HG03378 (cell line): ENCODE results near the gene VWA5B1.
"Not testable (repeated sequence)": the region's sequence is repeated elsewhere in the genome, so short reads cannot be mapped to it uniquely, and the experiment has no call there.

Experiments
- ATAC-seq: cut with Tn5 transposase; IDR thresholded peaks from one replicate; pipeline ENCODE4 v1.9.1; 2021; ENCODE audit warnings: mild to moderate bottlenecking, moderate library complexity; ENCODE audit not compliant: unreplicated experiment

VWA5B1 gene, protein sequence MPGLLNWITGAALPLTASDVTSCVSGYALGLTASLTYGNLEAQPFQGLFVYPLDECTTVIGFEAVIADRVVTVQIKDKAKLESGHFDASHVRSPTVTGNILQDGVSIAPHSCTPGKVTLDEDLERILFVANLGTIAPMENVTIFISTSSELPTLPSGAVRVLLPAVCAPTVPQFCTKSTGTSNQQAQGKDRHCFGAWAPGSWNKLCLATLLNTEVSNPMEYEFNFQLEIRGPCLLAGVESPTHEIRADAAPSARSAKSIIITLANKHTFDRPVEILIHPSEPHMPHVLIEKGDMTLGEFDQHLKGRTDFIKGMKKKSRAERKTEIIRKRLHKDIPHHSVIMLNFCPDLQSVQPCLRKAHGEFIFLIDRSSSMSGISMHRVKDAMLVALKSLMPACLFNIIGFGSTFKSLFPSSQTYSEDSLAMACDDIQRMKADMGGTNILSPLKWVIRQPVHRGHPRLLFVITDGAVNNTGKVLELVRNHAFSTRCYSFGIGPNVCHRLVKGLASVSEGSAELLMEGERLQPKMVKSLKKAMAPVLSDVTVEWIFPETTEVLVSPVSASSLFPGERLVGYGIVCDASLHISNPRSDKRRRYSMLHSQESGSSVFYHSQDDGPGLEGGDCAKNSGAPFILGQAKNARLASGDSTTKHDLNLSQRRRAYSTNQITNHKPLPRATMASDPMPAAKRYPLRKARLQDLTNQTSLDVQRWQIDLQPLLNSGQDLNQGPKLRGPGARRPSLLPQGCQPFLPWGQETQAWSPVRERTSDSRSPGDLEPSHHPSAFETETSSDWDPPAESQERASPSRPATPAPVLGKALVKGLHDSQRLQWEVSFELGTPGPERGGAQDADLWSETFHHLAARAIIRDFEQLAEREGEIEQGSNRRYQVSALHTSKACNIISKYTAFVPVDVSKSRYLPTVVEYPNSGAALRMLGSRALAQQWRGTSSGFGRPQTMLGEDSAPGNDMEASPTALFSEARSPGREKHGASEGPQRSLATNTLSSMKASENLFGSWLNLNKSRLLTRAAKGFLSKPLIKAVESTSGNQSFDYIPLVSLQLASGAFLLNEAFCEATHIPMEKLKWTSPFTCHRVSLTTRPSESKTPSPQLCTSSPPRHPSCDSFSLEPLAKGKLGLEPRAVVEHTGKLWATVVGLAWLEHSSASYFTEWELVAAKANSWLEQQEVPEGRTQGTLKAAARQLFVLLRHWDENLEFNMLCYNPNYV

DNA sequence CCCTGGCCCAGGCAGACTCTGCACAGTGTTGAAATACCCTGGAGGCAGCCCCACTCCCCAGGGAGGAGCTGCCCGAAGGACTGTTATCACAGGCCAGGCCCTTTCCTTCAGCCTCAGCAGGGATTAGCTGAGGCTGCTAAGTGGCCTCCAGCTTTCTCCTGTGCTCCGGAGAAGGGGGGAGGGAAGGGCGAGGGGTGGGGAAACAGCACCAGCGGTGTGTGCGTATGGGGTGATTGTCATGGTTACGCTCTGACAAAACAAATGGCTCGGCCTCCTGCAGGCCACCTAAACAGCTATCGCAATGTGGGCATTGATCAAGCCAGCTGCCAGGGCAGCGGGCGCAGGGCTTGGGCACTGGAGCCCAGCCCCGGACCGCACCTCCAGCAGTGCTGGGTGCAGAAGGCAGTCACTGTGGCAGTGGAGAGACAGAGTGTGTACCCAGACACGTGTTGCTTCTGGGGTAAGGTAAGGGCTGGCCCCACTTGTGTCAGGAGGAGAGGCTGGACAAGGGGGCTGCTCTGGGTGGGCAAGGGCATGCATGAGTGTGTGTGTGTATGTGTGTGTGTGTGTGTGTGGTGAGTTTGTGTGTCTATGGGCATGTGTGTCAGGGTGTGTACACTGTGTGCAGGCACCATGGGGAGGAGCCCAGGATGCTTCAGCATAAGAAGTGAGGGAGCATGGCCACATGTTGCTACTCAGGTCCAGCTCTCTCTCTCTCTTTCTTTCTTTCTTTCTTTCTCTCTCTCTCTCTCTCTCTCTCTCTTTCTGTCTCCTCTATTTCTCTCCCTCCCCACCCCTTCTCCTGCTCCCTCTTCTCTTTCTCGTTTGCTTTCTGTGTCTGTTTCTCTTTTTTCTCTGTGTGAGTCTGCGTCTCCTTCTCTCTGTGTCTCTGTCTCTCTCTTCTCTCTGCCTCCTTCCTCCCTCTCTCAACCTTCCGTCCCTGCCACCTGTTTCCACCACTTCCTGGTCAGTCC, at the start of gene VWA5B1:
VWA5B1 (plus strand) TSS at position 252 of the 974 bp plus-strand sequence. CDS start 19,727 bp downstream, outside the sequence.
- ATAC-seq = no peak

DNA sequence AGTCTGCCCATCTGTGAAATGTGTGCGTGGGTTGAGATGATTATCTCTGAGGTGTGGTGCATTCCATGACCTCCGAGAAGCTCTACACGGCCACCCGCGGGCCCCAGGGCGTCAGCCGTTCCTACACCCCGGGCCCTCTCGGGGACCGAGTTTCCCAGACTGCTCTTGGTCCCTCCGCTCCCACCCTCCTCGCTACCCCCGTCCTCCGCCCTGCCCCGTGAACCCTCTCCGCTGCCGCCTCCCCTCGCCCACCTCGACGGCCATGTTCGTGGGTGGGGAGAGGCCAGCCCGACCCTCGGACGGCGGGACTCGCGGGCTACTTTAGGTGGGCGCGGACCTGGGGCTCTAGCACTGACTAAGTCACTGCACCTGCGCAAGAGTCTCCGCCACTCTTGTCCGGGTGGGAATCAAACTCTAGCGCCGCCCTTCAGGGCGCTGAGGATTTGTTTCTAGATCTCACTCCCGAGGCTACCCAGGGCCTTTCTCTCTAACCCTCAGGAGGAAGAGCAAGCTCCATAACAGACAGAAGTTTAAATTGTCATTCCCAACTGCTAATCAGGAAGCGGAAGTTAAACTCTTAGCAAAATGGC, 47.7 kb upstream of the VWA5B1 start:
- no peak for ATAC-seq

DNA sequence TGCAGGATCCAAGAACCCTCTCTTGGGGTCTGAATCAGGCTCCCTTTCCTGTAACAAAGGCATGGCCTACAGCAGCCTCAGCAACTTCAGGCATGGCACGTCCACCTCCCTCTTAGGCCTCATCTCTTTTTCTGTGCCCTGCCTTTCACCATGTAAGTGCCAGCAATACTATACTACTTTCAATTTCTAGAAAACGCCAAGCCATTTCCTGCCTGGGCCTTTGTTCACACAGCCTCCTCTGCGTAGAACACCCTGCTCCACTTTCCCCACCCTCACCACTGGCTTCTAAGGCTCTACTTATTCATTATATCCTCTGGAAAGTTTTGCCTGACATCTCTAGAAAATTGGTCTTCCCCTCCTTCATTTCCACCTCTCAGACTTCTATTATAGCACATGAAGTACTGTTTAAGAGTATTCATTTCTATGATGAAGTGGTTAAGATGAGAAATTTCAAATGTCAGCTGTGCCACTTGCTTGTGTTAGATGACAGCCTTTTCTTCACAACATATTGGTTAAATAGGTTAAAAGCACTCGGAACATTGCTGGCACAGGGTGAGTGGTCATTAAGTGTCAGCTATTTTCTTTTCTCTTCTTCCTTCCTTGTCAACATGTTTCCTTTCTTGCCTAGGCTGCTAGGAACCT, 41.6 kb upstream of the VWA5B1 start:
- ATAC-seq = no peak

DNA sequence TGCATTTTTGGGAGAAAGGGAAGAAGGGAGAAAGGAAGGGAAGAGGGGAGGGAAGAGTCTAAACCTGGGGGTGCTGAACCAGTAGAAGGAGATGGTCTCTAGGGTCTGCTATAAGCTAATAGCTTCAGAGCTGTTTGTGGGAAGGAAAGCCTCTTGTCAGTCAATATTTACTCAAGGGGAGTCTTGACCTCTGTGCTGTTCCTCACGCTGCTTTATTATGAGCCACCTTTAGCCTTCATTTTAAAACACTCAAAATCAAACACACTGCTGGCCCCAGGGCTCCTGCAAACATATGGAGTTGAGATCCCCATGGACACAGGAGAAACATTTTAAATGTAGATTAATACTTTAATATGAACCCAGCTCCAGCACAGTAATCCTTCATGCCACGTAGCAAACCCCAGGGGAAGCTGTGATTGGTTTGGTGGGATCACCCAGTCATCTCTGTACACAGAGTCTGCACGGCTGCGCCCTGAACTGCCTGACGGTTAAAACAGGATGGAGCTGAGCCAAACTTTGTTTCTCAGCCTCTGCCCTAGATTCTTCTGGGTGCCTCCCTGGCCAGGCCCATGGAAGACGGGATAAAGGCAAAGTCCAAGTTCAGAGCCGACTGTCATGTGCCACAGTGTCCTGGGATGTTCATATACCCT, 40.2 kb upstream of the VWA5B1 start:
- no peak for ATAC-seq

DNA sequence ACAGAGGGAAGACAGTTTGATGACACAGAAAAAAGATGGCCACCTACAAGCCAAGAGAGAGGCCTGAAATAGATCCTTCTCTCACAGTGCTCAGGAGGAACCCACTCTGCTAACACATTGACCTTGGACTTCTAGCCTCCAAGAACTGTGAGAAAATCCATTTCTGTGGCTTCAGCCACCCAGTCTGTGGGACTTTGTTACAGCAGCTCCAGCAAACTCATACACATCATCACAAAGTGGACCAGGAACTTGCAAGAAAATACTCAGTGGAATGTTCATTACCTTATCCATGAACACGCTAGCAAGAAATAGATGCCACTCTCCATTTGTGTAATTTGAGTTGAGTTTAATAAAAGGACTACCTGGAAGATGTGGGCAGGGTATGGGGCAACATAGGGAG, 38.1 kb upstream of the VWA5B1 start:
- ATAC-seq = no peak

DNA sequence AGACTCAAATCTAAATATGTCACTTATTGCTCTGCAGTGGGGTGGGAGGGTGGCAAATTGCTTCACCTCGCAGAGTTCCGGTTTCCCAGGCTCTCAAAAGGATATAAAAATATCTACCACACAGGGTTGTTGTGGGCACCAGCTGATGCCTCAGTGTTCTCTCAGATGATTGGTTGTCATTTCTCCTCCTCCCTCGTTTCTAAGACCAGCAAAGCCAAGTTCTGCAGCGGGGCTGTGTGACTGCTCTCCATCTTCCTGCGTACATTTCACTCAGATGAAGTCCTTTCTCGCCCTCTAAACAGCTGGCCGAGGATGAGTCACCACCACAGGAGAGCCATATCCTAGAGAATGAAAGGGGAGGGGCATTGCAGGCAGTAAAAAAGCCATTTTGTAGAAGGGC, 35.0 kb upstream of the VWA5B1 start:
- no peak for ATAC-seq

DNA sequence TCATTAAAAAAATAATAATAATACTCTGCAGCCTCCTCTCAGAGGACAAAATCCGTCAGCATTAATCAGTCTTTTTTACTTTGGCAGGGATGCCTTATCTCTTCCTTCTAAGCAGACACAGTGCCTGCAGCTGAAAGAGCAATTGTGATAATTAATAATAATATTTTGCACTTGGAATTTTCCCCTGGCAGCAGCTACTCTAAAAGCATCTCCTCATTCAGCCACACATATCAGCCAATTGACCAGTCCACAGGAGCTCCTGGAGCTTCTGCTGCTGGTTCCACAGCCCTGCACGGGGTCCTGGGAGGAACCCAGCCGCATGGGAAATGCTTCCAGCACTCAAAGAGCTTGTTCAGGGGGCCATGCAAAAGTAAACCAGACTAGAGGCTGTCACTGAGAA, 31.0 kb upstream of the VWA5B1 start:
- ATAC-seq = no peak

DNA sequence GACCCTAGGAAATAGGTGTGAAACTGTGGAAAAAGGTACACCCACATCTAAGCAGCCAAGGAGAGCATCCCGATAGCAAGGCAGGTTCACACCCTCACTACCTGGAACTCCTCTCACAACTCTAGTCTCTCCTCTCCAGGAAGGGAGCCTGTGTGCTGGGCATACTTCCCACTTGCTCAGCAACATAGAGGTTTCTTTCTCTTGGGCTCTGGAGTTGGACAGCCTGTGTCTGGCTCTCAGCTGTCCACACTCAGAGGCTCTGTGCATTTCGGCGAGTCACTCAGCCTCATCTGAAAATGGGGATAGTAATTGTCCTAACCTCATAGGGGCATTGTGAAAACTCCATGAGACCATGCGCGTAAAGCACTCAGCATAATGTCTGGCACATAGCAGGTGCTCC, 29.6 kb upstream of the VWA5B1 start:
- no peak for ATAC-seq

DNA sequence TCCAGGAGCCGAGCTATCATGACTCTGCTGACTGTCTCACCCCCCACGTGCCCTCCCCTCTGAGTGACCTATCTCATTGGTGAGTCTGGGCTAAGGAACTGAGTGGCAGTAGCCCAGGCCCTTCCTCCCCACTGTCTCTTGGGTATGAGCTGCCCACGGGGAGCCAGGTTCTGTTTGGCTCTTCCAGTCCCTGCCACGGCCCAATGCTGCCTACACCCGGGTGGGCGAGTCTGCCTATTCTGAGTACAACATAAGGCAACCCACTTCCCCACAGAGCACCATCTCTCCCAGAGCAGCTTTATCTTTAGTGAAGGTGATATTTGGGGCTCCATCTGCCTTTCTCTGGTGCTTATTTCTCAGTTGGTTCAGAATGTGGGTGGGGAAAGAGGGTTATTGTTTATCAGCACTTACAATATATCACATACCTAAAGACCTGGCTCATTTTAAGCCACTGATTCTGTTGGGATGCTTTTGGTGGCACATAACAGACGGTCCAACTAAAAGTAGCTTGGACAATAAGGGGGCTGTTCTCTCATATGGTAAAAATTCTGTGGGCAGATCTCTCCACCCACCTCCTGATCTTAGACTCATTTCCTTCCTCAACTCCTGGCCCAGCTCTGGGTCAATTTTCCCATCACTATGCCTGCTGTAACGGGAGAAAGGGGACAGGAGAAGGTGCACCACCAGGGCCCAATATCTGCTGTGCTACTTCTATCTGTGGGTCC, 27.7 kb upstream of the VWA5B1 start:
- no peak for ATAC-seq

DNA sequence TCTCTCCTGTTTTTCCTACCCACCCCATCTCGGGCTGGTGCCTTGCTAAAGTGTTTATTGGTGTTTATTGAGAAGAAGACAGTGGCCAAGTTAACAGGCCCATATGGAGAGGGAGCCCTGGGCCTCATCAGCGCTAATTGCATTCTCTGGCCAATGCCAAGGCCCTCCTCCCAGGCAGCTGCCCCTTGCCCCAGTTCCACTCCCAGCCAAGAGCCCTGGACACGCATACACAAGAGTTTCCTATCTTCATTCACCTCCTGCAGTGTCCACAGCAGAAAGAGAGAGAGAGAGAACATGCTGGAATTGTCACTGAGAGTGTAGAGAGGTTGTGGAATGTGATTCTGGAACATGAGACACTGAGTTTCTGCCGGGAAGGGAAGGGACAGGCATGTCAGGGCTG, 25.4 kb upstream of the VWA5B1 start:
- ATAC-seq = no peak

DNA sequence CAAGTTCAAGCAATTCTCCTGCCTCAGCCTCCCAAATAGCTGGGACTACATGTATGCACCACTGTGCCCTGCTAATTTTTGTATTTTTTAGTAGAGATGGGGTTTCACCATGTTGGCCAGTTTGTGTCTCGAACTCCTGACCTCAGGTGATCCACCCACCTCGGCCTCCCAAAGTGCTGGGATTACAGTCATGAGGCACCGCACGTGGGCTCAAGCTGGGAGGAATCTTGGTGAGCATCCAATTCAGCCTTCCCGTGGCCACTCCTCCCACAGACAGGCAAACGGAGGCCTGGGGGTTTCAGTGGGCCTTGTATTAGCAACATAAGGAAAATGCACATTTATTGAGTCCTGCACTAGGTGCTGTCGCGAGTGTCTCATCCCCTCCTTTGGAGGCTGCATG, 24.5 kb upstream of the VWA5B1 start:
- ATAC-seq = no peak

DNA sequence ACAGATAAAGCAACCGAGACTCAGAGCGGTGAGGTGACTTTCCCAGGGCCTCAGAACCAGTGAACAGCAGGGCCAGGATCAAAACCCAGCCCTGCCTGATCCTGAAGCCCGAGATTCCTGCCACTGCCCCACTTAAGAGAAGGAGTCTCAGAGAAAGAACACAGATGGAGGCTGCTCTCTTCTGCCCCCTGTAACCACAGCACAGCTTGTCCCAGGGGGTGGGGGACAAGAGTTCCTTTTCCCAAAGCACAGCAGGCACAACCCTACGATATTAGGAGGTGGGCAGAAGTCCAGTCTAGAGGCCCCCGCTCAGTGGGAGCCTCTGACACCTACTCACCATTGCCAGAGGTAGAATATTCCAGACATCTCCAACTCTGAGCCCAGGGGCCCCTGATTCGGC, 24.0 kb upstream of the VWA5B1 start:
- ATAC-seq = no peak

DNA sequence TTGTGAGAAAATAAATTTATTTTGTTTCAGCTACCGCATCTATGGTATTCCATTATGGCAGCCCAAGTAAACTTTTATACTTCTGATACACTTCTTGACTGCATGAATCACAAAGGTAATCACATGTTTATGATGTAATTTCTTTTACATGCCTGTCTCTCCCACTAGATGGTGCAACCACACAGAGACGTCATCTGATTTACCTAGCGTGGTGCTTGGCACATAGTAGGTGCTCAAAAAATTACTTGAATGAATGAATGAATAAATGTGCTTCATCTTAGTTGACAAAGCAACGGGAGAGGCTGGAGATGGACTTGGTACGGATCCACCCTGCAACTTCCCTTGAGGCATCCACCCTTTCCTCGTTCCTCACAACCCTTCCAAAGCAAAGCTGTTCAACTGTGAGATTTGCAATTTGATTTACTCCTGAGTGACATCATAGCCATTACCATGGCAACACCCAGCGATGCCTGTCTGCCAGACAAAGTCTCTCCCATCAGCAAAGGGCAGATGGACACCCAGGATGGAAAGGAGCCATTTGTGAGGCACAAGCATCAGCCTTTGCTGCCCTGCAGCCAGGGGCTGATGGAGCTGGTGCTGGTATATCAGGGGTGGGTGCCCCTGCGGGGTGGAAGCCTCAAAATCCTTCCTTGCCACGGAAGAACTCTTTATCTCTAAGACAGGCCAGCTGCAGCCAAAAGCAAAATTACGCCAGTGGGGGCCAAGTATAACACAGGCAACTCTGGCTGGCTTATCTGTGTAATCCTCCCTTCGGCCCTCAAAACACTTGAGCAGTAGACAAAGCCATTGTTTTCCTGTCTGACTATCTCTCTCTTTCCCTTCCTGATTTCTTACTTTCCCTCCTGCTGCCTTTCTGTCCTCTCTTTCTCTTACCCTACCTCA, 18.9 kb upstream of the VWA5B1 start:
- no peak for ATAC-seq

DNA sequence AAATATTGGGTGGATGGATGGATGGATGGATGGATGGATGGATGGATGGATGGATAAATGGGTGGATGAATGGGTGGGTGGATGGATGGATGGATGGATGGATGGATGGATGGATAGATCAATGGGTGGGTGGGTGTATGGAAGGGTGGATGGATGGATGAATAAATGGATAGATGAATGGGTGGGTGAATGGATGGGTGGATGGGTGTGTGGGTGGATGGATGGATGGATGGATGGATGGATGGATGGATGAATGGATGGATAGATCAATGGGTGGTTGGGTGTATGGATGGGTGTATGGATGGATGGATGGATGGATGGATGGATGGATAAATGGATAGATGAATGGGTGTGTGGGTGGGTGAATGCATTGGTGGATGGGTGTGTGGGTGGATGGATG, 17.0 kb upstream of the VWA5B1 start:
- not testable (repeated sequence) for ATAC-seq

DNA sequence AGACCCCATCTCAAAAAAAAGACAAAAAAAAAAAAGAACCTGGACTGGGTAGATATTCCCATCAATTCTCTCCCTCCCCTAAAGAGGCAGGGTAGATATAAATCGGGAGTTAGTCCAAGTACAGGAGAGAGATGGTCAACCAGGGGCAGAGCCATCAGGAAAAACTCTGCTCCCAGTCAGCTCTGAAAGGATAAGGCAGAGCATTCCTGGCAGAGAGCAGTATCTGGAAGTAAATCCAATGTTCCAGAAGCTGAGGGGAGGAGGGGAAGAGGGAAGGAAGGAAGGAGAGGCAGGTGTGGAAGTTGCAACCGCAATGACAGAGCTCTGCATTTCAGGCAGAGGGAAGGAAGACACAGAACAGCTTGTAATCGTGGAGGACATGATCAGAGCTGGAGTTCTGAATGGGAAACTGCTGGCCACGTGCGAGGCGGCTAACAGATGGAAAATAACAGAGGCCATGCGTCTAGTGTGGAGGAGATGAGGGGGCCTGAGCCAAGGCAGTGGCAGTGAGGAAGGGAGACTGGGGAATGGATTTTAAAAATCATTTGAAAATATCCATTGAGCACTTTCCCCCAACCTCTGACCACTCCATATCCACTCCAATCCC, 15.3 kb upstream of the VWA5B1 start:
- ATAC-seq = no peak

DNA sequence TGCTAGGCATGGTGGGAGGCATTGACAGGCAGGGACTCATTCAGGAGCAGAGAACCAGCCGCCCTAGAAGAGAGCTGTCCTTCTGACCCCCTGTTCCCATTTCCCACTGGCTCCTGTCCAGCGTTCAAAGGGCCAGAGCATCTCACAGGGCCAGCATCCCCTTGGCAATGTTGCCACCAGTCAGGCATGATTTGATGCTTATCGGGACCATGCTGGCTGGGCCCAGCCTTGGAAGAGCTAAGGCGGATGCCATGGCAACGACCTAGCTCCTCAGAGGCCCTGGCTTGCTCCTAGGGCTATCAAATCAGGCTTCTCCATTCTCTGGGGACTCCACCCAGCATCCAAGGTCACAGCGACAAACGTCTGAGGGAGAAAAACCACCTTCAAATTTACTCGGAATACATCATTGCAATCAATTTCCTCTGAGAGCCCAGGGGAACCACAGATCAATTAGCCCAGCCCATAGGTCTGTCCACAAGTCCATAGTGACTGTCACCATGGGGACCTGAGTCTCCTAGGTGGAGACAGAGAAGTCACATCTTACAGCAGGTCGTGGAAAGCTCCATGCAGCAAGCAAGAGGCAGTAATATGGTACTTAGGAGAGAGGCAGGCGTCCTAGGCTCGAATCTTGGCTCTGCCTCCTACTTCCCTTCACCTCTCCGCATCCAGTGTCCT, 14.1 kb upstream of the VWA5B1 start:
- ATAC-seq = no peak
